GM06990 (cell line): ENCODE measurements around the gene KRTAP10-11.
"Not testable (repeated sequence)": the region's sequence is repeated elsewhere in the genome, so short reads cannot be mapped to it uniquely, and the experiment has no call there.

Source experiments
- DNase-seq: peaks from one replicate; pipeline ENCODE4 v3.0.0-alpha.2; 2011; ENCODE audit not compliant: insufficient read length; ENCODE audit errors: extremely low read depth
- H3K27me3 ChIP-seq: replicated peaks from 2 replicates; pipeline ENCODE4 v1.6.0; 2011; ENCODE audit warnings: low read length; ENCODE audit not compliant: control insufficient read depth, insufficient read depth
- H3K36me3 ChIP-seq: 2 replicates; pipeline ENCODE4 v1.5.1; 2011; ENCODE audit warnings: low read length; ENCODE audit not compliant: control insufficient read depth, insufficient read depth
- H3K4me3 ChIP-seq: replicated peaks from 2 replicates; pipeline ENCODE4 v1.5.1; 2011; ENCODE audit warnings: low read depth, mild to moderate bottlenecking, control low read depth, low read length
- TF ChIP-seq, protein P1 (sequence below): IDR thresholded peaks from 2 replicates; pipeline ENCODE4 v1.5.1; 2011; ENCODE audit warnings: low read length, control low read depth, mild to moderate bottlenecking, inconsistent platforms; ENCODE audit not compliant: insufficient read depth, poor library complexity, severe bottlenecking

KRTAP10-11 gene

GRCh38 chr21:44628707-44629391, 17.4 kb upstream of the KRTAP10-11 start:
- no peak for DNase-seq
- no peak overlapping the region for H3K4me3 ChIP-seq
- H3K27me3 ChIP-seq: no peaks in the 10 kb centered on the region
- TF ChIP-seq, protein P1, sequence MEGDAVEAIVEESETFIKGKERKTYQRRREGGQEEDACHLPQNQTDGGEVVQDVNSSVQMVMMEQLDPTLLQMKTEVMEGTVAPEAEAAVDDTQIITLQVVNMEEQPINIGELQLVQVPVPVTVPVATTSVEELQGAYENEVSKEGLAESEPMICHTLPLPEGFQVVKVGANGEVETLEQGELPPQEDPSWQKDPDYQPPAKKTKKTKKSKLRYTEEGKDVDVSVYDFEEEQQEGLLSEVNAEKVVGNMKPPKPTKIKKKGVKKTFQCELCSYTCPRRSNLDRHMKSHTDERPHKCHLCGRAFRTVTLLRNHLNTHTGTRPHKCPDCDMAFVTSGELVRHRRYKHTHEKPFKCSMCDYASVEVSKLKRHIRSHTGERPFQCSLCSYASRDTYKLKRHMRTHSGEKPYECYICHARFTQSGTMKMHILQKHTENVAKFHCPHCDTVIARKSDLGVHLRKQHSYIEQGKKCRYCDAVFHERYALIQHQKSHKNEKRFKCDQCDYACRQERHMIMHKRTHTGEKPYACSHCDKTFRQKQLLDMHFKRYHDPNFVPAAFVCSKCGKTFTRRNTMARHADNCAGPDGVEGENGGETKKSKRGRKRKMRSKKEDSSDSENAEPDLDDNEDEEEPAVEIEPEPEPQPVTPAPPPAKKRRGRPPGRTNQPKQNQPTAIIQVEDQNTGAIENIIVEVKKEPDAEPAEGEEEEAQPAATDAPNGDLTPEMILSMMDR: no peak
- H3K36me3 ChIP-seq: no peaks in the 10 kb centered on the region

GRCh38 chr21:44630440-44630839, 15.8 kb upstream of the KRTAP10-11 start:
- H3K27me3 ChIP-seq: no peaks in the 10 kb centered on the region
- DNase-seq: no peak
- H3K4me3 ChIP-seq: no peak overlapping the region
- H3K36me3 ChIP-seq: no peaks in the 10 kb centered on the region
- TF ChIP-seq, protein P1: no peak

DNA sequence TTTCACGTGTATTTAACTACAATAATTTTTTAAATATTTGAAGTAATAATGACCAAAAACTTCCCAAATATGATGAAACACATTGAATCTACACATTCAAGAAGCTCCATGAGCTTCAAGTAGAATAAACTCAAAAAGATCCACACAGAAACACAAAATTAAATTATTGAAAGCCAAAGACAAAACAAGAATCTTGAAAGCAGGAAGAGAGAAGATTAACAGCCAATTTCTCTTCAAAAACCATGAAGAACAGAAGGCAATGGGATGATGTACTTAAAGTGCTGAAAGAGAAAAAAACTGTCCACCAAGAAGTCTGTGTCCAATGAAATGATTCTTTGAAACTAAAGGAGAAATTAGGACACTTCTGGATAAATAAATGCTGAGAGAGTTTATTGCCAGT, 14.1 kb upstream of the KRTAP10-11 start:
- no peak for DNase-seq
- H3K4me3 ChIP-seq: no peak overlapping the region
- H3K36me3 ChIP-seq: no peaks in the 10 kb centered on the region
- H3K27me3 ChIP-seq: no peaks in the 10 kb centered on the region
- TF ChIP-seq, protein P1: no peak

GRCh38 chr21:44636209-44637017, 9.8 kb upstream of the KRTAP10-11 start:
- no peaks in the 10 kb centered on the region for H3K27me3 ChIP-seq
- no peak for DNase-seq
- TF ChIP-seq, protein P1: no peak
- no peaks in the 10 kb centered on the region for H3K36me3 ChIP-seq
- H3K4me3 ChIP-seq: no peak overlapping the region

DNA sequence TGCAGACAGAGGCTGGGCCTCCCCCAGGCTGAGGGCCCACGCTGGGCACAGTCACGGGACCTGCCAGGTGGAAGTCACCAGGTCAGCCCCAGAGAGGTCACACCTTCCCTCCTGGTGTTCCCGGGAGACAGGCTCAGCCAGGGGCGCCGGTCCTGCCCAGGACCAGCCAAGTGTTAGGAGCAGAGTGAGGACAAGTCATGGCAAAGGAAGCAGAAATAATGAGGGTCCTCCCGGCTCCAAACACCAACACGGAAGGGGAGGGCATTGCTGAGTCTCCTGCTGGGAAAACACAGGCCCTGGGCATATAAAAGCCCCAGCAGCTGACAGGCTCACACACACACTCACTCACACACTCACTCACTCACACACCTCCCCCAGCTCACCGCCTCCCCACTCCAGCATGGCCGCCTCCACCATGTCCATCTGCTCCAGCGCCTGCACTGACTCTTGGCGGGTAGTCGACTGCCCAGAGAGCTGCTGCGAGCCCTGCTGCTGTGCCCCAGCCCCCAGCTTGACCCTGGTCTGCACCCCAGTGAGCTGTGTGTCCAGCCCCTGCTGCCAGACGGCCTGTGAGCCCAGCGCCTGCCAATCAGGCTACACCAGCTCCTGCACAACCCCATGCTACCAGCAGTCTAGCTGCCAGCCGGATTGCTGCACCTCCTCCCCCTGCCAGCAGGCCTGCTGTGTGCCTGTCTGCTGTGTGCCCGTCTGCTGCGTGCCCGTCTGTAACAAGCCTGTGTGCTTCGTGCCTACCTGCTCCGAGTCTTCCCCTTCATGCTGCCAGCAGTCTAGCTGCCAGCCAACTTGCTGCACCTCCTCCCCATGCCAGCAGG, 9.0 kb upstream of the KRTAP10-11 start, which contains the start of gene KRTAP10-10:
Gene KRTAP10-10 (plus strand): TSS at position 339 of the 833 bp plus-strand sequence. CDS start 62 bp downstream, at position 401.
- TF ChIP-seq, protein P1: no peak
- no peak for DNase-seq

DNA sequence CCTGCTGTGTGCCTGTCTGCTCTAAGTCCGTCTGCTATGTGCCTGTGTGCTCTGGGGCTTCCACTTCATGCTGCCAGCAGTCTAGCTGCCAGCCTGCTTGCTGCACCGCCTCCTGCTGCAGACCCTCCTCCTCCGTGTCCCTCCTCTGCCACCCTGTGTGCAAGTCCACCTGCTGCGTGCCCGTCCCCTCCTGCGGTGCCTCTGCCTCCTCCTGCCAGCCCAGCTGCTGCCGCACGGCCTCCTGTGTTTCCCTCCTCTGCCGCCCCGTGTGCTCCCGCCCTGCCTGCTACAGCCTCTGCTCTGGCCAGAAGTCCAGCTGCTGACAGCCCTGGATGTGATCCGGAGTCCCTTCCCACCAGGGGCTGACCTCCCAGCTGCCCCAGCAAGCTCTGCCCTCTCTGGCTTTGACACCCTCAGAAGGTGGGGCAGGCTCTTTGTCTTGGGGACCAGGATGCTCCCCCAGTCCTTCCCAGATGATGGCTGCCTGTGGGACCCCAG, 8.3 kb upstream of the KRTAP10-11 start:
- H3K27me3 ChIP-seq, H3K36me3 ChIP-seq, DNase-seq, H3K4me3 ChIP-seq: not testable (repeated sequence)

More for the DNA sequence above, 9.0 kb upstream of the KRTAP10-11 start, which contains the start of gene KRTAP10-10:
- Histone ChIP-seq H3K27me3 (no peaks in the 10 kb centered on the region), H3K36me3 (no peaks in the 10 kb centered on the region), H3K4me3 (no peak within 1 kb of the TSS)

DNA sequence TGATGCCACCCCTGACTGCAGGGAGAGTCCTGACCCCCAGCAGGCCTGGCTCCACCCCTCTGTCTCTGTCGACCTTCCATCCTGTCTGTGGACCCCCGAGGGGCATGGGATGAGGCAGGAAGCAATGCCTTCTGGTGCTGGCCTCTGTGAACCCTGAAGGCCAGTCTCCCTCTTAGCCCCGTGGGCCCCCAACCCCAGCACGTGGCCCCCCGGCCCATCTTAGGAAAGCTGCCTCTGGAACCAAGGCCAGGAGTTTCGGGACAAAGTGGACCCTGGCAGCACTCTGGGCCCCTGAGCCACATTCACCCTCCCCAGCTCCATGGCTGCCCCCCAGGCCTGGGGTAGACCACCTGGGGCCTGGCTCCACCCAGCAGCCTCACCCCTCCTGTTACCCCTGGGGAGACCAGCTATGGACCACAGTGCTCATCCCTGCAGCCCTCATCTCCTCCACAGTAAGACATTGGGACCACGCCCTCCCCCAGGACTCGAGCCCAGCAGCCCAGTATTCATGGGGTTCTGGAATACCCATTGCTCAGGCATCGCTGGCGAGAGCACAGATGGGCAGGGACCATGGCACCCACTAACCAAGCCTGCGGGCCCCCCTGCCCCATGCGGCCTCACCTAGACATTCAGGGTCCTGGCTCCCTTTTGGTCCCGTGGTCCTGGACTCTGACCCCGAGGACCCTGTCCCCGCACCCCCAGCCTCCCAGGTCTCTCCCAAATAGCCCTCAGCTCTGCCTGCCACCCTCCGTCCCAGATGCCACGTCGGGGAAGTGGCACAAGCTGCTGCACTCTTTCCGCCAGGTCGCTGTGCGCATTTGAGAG, 7.5 kb upstream of the KRTAP10-11 start:
- not testable (repeated sequence) for H3K4me3 ChIP-seq, H3K27me3 ChIP-seq, DNase-seq, H3K36me3 ChIP-seq
